Neural crest cell (in vitro differentiated cells): ENCODE data around the gene MBD4. TPM values are rescaled to one million over a fixed set of nuclear protein-coding genes. Genes with fewer than 3 reads are reported as not detected.

ENCODE experiments used
- DNase-seq: peaks from one replicate; pipeline ENCODE4 v3.0.0; 2021; ENCODE audit warnings: low read depth, mixed read lengths, low spot score
- H3K27ac Mint-ChIP-seq: one replicate; pipeline ENCODE4 v1.8.0; 2021; ENCODE audit warnings: mild to moderate bottlenecking, mixed read lengths; ENCODE audit not compliant: unreplicated experiment
- H3K27me3 Mint-ChIP-seq: 2 replicates; pipeline ENCODE4 v1.8.0; 2021; ENCODE audit warnings: low read depth, mild to moderate bottlenecking, mixed read lengths
- H3K36me3 Mint-ChIP-seq: 2 replicates; pipeline ENCODE4 v1.8.0; 2021; ENCODE audit warnings: low read depth, mild to moderate bottlenecking, mixed read lengths
- H3K4me1 Mint-ChIP-seq: 2 replicates; pipeline ENCODE4 v1.8.0; 2021; ENCODE audit warnings: mixed read lengths
- H3K4me3 Mint-ChIP-seq: one replicate; pipeline ENCODE4 v1.8.0; 2021; ENCODE audit warnings: mild to moderate bottlenecking, mixed read lengths
- H3K9me3 Mint-ChIP-seq: 2 replicates; pipeline ENCODE4 v1.8.0; 2021; ENCODE audit warnings: mixed read lengths
- total RNA-seq: library from RNA; stranded (reverse); gene quantifications from 2 replicates; pipeline ENCODE4 v1.2.1, GENCODE V29; 2021
- TF ChIP-seq, protein P1 (sequence below): fragments of 200-600 bp; sonication (generic); conservative IDR thresholded peaks from 2 replicates; pipeline ENCODE4 v1.5.0; 2021; ENCODE audit warnings: antibody characterized with exemption, mild to moderate bottlenecking

The MBD4 gene
- total RNA-seq, 1 donor from 2014 or later = 37.8 TPM

- peaks cover 2% of the 10 kb centered on the region for H3K36me3 Mint-ChIP-seq
- no peak overlapping the region for H3K27ac Mint-ChIP-seq
- H3K27me3 Mint-ChIP-seq = peaks cover 4% of the 10 kb centered on the region
- DNase-seq = no peak
- TF ChIP-seq, protein P1, sequence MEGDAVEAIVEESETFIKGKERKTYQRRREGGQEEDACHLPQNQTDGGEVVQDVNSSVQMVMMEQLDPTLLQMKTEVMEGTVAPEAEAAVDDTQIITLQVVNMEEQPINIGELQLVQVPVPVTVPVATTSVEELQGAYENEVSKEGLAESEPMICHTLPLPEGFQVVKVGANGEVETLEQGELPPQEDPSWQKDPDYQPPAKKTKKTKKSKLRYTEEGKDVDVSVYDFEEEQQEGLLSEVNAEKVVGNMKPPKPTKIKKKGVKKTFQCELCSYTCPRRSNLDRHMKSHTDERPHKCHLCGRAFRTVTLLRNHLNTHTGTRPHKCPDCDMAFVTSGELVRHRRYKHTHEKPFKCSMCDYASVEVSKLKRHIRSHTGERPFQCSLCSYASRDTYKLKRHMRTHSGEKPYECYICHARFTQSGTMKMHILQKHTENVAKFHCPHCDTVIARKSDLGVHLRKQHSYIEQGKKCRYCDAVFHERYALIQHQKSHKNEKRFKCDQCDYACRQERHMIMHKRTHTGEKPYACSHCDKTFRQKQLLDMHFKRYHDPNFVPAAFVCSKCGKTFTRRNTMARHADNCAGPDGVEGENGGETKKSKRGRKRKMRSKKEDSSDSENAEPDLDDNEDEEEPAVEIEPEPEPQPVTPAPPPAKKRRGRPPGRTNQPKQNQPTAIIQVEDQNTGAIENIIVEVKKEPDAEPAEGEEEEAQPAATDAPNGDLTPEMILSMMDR = no peak
- H3K4me1 Mint-ChIP-seq = peaks cover 44% of the 10 kb centered on the region
- H3K4me3 Mint-ChIP-seq = no peak overlapping the region
- H3K9me3 Mint-ChIP-seq = no peaks in the 10 kb centered on the region
Observed at GRCh38 chr3:129422897-129423296, 16.9 kb downstream of the MBD4 start.

- Mint-ChIP-seq H3K4me1 (peaks cover 40% of the 10 kb centered on the region), H3K27ac (no peak overlapping the region), H3K36me3 (peaks cover 2% of the 10 kb centered on the region), H3K4me3 (no peak overlapping the region), H3K9me3 (no peaks in the 10 kb centered on the region), H3K27me3 (peaks cover under 1% of the 10 kb centered on the region)
- no peak for DNase-seq
- TF ChIP-seq, protein P1 = no peak
Observed at GRCh38 chr3:129421988-129422745, 17.6 kb downstream of the MBD4 start.

DNA sequence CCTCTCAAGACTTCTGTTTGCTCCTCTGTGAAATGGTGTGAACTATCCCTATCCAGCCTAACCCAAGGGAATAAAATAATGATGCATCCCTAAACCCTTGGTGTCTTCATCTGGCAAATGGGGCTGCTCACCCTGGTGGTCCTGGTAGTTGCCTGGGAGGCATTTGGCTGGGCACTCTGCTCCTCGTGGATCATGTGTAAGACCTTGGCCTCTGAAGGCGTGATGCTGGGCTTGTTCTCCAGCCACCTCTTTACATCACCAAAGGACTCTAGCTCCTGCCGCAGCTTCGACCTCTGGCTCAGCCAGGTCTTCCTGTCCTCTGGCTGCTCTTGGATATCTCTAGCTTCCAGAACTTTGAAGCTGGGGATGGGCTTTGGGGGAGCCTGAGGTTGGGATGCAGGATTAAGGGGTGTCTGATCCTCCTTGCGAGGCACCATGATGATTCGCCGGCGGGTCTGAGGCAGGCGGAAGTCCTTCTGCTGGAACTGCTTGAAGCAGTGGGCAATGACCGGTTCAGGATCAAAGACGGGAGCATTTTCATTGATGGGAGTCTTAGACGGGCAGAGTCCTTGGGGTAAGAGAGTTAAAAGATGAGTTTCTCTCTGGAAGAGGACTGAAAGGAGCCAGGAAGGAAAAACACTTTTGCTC is 18.4 kb downstream of the MBD4 start:
- H3K4me3 Mint-ChIP-seq = no peak overlapping the region
- peaks cover 2% of the 10 kb centered on the region for H3K36me3 Mint-ChIP-seq
- H3K9me3 Mint-ChIP-seq = no peaks in the 10 kb centered on the region
- TF ChIP-seq, protein P1 = no peak
- peaks cover 40% of the 10 kb centered on the region for H3K4me1 Mint-ChIP-seq
- no peak overlapping the region for H3K27ac Mint-ChIP-seq
- no peak for DNase-seq
- H3K27me3 Mint-ChIP-seq = no peaks in the 10 kb centered on the region

- Mint-ChIP-seq H3K9me3 (no peaks in the 10 kb centered on the region), H3K4me1 (peaks cover 23% of the 10 kb centered on the region), H3K36me3 (peaks cover 2% of the 10 kb centered on the region), H3K4me3 (no peak overlapping the region), H3K27ac (no peak overlapping the region), H3K27me3 (no peaks in the 10 kb centered on the region)
- TF ChIP-seq, protein P1 = no peak
- DNase-seq = no peak
Observed at GRCh38 chr3:129419476-129419875, 20.3 kb downstream of the MBD4 start.

GRCh38 chr3:129418041-129418973 is 21.4 kb downstream of the MBD4 start:
- DNase-seq = no peak
- Mint-ChIP-seq H3K27ac (no peak overlapping the region), H3K4me3 (no peak overlapping the region), H3K4me1 (peaks cover 13% of the 10 kb centered on the region), H3K36me3 (peaks cover 2% of the 10 kb centered on the region), H3K27me3 (no peaks in the 10 kb centered on the region), H3K9me3 (no peaks in the 10 kb centered on the region)
- TF ChIP-seq, protein P1 = no peak
